Anterior cingulate cortex (tissue), 58 donors: Measurements from ENCODE around the gene REPIN1.
A peak's percentile ranks its signal among the peaks of the same experiment; 100 is the strongest.

Experiments
- DNase-seq, 58 donors: peaks; one replicate each; lab custom pipeline; 2025; lab: John Stamatoyannopoulos, UW

Gene REPIN1

DNA sequence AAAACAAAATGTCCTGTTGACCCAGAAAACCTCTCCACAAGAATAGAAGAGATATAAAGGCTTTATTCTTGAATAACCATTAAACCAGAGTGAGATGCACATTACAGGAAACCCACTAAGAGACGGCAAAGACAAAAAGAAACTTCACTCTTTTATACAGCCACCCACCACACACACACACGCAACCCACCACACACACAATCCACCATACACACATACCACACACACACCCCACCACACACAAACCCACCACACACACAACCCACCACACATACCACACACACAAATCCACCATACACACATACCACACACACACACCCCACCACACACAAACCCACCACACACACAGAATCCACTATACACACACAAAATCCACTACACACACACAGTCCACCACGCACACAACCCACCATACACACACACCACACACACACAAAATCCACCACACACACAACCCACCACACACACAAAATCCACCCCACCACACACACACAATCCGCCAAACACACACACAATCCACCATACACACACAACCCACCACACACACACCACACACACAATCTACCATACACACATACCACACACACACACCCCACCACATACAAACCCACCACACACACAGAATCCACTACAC lies 9.5 kb upstream of the REPIN1 start:
- no peak for DNase-seq

GRCh38 chr7:150359622-150360362 lies 8.8 kb upstream of the REPIN1 start:
- DNase-seq = no peak

GRCh38 chr7:150360363-150361058 lies 8.1 kb upstream of the REPIN1 start:
- no peak for DNase-seq

DNA sequence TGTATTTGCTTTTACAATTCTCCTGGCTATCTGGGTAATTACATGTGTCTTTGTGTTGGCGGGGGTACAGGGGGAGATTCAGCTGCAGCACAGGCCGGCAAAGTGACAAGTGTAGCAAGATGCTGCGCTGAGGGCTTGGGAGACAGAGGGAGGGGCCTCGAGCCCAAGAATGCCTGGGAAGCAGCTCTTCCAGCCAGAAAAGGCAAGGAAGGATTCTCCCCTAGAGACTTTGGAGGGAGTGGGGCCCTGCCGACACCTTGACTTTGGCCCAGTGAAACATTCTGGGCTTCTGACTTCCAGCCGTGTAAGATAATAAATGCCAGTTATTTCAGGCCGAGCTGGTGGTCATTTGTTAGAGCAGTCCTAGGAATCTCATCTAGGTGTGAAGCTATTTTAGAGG lies 7.2 kb upstream of the REPIN1 start:
- DNase-seq = no peak

GRCh38 chr7:150361807-150362621 lies 6.6 kb upstream of the REPIN1 start:
- DNase-seq = no peak

DNA sequence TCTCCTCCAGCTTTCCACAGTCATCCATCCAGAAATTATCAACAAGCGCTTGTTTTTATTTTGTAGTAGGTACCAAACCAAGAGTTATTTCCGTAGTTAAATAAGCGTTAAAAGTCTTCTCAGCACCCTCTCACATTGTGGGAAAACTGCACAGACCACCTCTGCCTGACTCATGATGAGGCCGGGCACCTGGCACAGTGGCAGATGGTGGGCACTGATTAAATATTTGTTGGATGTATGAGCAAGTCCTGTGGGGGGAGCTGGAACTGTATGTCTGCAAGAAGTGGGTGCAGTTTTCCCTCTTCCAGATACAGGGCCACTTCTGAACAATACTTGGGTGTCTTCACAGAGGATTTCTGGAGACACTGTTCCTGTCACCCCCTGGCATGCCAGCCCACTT lies 5.3 kb upstream of the REPIN1 start:
- no peak for DNase-seq

DNA sequence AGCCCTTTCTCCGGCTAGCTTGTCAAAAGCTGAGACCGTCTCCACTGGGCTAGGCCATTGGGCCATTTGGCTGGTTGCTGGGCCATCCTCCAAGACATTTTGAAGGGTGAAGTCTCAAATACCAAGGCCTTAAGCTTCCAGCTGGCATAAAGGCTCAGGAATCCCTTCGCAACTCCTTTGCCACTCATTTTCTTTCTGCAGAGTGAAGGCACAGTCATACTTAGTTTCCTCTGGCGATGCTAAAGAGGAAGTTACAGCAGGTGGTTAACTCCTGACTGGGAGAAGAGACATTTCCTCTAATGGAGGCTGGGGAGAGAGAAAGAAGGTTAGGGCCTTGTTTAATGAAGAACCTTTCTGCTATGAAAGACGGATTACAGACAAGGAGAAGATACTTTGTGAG lies 4.8 kb upstream of the REPIN1 start:
- no peak for DNase-seq

DNA sequence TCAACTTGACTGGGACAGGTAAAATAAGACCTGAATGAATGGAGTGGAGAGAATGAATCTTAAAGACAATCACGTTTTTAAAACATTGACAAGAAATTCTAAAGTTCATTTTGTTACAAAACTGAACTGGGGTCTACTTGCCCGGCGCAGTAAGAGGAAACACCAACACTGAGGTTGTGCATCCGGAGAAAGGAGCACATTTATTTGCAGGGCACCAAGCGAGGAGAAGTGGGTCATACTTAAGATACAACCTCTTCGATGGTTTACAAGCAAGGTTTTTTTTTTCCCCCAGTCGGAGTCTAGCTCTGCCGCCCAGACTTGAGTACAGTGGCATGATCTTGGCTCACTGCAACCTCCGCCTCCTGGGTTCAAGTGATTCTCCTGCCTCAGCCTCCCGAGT lies 3.4 kb upstream of the REPIN1 start:
- DNase-seq = no peak

DNA sequence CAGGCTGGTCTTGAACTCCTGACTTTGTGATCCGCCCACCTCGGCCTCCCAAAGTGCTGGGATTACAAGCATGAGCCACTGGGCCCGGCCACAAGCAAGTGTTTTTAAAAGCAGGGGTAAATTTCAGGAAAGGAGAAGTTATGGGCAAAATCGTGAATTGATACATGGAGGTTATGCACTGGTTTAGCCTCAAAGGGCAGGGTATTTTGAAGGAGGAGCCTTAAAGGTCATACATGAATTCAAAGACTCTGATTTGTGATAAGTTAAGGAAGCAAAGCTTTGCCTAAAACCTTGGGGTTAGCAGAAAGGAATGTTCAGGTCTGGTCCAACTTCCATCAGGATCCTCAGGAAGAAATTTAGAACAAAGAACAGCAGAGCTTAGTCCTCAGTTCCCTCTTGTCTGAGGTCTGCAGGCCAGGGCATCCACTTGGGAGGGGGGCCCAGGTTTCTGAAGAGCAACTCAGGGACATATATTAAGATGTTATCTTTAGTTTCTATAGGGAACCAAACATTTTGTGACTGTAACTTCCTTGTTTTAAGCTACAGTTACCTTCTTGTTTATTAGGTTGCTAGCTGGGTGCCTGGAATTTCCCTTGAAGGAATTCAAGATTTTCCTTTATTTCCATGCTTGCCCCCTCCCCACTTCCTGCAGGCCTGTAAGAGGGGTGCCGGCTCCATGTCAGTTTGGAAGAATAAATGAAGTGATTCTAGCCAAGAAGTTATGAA lies 2.8 kb upstream of the REPIN1 start:
- DNase-seq = no peak

GRCh38 chr7:150367677-150368095 lies 936 bp upstream of the REPIN1 start:
- peak in 1 of 58 donors; percentile 37 for DNase-seq

DNA sequence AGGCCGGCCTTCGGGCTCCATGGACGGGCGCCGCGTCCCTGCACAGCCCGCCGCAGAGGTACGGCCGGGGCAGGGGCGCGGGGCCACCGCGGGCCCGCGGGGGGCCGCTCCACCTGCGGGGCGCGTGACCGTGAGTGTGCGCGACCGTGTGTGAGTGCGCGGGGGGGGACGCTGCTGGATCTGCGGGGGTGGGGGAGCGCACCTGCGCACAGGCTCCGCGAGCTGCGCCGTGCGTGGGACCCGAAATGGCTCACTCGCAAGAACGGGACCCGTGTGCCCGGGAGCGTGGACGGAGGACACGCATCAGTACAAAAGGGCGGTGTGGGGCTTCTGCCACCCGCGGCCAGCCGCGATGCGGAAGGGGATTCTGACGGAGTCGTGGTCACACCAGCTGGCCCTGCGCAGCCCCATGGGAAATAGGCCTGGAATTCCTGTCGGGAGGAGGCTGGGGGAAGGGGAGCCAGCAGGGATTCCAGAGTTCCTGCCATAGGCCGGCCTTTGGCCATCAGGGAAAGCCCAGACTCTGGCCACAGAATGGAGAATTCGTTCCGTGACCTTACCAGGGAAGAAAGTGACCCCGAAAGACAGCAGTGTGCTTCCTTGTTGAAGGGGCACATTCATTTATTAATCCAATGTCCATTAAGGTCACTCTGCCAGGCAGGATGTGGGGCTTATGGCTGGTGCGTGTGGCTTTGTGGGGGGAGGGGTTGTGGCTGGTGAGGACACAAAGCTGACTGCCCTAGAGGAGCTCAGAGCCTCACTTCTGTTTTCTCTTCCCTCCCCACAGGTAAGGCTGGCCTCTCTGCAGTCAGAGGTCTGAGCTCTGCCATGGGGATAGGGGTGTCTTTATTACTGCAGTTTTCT lies 494 bp downstream of the REPIN1 start:
- DNase-seq = peak in 45 of 58 donors; percentile 26 to 88 (median 72)

DNA sequence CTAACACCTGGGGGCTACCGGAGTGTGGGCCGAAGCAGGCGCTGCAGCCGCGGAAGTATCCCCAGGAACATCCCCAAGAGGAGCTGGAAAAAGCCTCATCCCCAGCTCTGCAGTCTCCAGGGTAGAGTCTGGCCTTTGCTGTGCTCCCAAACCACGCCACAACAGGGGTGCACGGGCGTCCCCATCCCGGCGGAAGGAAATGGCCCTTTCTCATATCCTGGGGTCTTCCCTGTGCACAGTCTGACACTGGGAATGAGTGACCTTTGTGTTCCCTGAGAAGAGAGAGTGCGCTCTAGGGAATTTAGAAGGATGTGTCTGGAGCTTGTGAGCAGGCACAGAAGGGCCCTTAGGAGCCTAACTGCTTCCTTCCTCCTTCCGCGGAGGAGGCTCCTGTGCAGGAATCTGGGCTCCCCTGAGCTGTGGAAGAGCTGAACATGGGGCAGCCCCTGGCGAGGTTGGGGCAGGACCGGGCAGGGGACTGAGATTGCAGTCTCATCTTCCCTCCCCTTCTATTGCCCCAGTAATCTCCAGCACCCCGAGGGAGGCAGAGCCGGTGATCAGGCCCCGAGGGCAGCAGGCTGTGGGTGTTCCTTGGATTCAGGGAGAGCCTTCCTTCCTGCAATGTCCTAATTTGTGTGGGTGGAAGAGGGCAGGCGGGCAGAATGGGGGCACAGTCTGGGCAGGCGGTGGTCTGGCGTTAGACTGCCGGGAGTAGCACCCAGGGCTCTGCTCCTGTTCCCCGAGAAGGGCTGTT lies 1.3 kb downstream of the REPIN1 start:
- peak in 1 of 58 donors; percentile 67 for DNase-seq

DNA sequence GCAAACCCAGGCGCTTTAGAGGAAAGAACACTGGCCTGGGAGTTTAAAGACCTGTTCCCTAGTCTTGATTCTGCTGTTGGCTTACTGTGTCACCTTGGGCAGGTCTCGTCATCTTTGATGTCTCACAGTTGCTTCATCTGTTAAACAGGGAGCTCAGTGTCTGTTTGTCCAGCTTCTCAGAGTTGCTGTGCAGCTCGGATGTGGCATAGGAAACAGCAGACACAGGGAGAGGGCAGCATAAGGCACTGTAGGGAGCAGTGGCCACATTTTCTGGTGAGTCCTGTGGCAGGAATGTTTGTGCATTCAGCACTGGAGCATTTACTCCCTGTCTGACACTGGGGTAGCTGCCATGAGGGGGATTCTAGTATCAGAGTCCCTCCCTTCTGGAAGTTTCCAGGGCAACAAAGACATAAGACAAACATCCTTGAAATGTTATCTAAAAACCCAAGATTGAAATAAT lies 2.0 kb downstream of the REPIN1 start:
- DNase-seq = no peak

DNA sequence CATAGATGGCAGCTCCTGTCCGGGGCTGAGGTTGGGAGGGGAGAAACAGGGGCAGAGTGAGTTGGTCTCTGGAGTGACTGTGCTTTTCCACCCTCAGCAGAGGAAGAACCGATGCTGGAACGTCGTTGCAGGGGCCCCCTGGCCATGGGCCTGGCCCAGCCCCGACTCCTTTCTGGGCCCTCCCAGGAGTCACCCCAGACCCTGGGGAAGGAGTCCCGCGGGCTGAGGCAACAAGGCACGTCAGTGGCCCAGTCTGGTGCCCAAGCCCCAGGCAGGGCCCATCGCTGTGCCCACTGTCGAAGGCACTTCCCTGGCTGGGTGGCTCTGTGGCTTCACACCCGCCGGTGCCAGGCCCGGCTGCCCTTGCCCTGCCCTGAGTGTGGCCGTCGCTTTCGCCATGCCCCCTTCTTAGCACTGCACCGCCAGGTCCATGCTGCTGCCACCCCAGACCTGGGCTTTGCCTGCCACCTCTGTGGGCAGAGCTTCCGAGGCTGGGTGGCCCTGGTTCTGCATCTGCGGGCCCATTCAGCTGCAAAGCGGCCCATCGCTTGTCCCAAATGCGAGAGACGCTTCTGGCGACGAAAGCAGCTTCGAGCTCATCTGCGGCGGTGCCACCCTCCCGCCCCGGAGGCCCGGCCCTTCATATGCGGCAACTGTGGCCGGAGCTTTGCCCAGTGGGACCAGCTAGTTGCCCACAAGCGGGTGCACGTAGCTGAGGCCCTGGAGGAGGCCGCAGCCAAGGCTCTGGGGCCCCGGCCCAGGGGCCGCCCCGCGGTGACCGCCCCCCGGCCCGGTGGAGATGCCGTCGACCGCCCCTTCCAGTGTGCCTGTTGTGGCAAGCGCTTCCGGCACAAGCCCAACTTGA lies 2.7 kb downstream of the REPIN1 start:
- DNase-seq = no peak

GRCh38 chr7:150371996-150372270 lies 3.3 kb downstream of the REPIN1 start:
- no peak for DNase-seq

DNA sequence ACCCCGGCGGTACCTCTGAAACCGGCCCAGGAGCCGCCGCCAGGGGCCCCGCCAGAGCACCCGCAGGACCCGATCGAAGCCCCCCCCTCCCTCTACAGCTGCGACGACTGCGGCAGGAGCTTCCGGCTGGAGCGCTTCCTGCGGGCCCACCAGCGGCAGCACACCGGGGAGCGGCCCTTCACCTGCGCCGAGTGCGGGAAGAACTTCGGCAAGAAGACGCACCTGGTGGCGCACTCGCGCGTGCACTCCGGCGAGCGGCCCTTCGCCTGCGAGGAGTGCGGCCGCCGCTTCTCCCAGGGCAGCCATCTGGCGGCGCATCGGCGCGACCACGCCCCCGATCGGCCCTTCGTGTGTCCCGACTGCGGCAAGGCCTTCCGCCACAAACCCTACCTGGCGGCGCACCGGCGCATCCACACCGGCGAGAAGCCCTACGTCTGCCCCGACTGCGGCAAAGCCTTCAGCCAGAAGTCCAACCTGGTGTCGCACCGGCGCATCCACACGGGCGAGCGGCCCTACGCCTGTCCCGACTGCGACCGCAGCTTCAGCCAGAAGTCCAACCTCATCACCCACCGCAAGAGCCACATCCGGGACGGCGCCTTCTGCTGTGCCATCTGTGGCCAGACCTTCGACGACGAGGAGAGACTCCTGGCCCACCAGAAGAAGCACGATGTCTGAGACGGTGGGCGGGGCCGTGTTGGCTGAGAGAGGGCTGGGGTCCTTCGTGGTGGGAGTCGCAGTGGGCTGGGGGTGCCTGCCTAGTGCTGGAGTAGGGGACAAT lies 3.8 kb downstream of the REPIN1 start:
- DNase-seq = no peak
